HG03045 (cell line): ENCODE measurements around the gene SUN5.
"Not testable (repeated sequence)": the region's sequence is repeated elsewhere in the genome, so short reads cannot be mapped to it uniquely, and the experiment has no call there.

Source experiments
- ATAC-seq: cut with Tn5 transposase; IDR thresholded peaks from one replicate; pipeline ENCODE4 v1.9.1; 2021; ENCODE audit warnings: mild to moderate bottlenecking, moderate library complexity; ENCODE audit not compliant: unreplicated experiment

Gene SUN5

GRCh38 chr20:32978009-32978335, 26.3 kb downstream of the SUN5 start:
- no peak for ATAC-seq

- no peak for ATAC-seq
Observed at GRCh38 chr20:32977281-32978008, 26.8 kb downstream of the SUN5 start.

- ATAC-seq = no peak
Observed at GRCh38 chr20:32976746-32977145, 27.5 kb downstream of the SUN5 start.

GRCh38 chr20:32975698-32976674, 28.2 kb downstream of the SUN5 start:
- ATAC-seq = no peak

- not testable (repeated sequence) for ATAC-seq
Observed at GRCh38 chr20:32975121-32975520, 29.1 kb downstream of the SUN5 start.

- ATAC-seq = not testable (repeated sequence)
Observed at GRCh38 chr20:32974204-32975064, 29.8 kb downstream of the SUN5 start.

- ATAC-seq = no peak
Observed at GRCh38 chr20:32973077-32973717, 31.0 kb downstream of the SUN5 start.

GRCh38 chr20:32972181-32973076, 31.8 kb downstream of the SUN5 start:
- no peak for ATAC-seq

- ATAC-seq = no peak
Observed at GRCh38 chr20:32971703-32972161, 32.5 kb downstream of the SUN5 start.

- ATAC-seq = no peak
Observed at GRCh38 chr20:32970973-32971300, 33.3 kb downstream of the SUN5 start.

GRCh38 chr20:32970115-32970972, 33.9 kb downstream of the SUN5 start:
- ATAC-seq = no peak

- no peak for ATAC-seq
Observed at GRCh38 chr20:32969356-32970114, 34.7 kb downstream of the SUN5 start.

GRCh38 chr20:32968478-32969241, 35.6 kb downstream of the SUN5 start:
- no peak for ATAC-seq

- no peak for ATAC-seq
Observed at GRCh38 chr20:32967961-32968457, 36.2 kb downstream of the SUN5 start.

GRCh38 chr20:32966881-32967781, 37.1 kb downstream of the SUN5 start:
- no peak for ATAC-seq

- no peak for ATAC-seq
Observed at GRCh38 chr20:32966382-32966781, 37.9 kb downstream of the SUN5 start.
